HG02642 (cell line): Measurements from ENCODE around the gene JARID2.
A peak's percentile ranks its signal among the peaks of the same experiment; 100 is the strongest.

Experiments used
- ATAC-seq: cut with Tn5 transposase; IDR thresholded peaks from one replicate; pipeline ENCODE4 v1.9.1; 2021; ENCODE audit warnings: mild to moderate bottlenecking; ENCODE audit not compliant: unreplicated experiment, poor library complexity

The JARID2 gene

DNA sequence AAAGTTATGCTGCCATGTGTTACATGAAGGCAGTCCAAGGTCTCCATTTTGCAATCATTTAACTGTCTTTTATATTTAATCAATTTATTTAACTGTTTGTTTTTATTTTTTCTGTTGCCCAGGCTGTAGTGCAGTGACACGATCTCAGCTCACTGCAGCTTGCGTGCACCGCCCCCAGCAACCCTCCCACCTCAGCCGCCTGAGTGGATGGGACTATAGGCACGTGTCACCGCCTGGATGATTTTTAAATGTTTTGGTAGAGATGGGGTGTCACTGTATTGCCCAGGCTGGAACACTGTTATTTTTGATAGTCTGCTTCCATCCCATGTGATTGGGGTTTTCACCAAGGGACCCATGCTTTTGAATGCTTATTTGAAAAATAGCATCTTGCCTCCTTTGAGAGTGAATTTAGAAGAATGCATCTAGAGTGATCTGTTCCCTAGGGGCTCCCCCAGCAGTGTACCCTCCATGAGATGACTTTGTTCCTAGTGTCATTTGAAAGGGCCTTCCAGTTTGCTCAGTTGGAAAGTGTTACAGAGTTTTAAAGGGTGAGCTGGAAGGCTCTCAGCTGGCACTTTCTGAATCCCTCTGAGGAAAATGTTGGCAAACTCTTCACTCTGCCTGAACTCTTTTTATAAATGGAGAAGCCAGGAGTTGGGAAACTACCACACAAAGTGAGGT lies 143.4 kb downstream of the JARID2 start:
- ATAC-seq, result no peak

- no peak for ATAC-seq
Measured at GRCh38 chr6:15389765-15390723, 144.2 kb downstream of the JARID2 start.

GRCh38 chr6:15391500-15391899 lies 145.6 kb downstream of the JARID2 start:
- no peak for ATAC-seq

DNA sequence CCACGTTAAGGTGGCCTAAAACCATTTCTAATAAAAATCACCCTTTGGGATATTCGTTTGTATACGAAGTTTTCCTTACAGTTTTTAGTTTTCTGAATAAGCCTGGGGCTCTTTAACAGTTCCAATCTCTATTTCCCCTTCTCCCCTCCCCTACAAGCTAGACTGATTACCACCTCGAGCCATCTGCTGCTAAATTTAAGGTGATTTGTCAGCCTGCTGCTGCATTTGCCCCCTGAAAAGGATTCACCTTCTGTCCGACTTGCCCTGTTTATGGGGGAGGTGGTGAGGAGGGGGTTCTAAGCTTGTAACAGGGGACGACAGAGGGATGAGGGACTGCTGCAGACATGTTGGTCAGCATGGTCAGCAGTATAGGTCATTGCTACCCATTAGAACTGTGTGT lies 146.3 kb downstream of the JARID2 start:
- ATAC-seq, result no peak

- ATAC-seq, result no peak
Measured at GRCh38 chr6:15393605-15394004, 147.7 kb downstream of the JARID2 start.

GRCh38 chr6:15395087-15395486 lies 149.2 kb downstream of the JARID2 start:
- no peak for ATAC-seq

GRCh38 chr6:15396808-15397207 lies 150.9 kb downstream of the JARID2 start:
- no peak for ATAC-seq

- ATAC-seq, result peak; percentile 54
Measured at GRCh38 chr6:15398633-15399275, 152.9 kb downstream of the JARID2 start.

- no peak for ATAC-seq
Measured at GRCh38 chr6:15399641-15400470, 154.0 kb downstream of the JARID2 start.

DNA sequence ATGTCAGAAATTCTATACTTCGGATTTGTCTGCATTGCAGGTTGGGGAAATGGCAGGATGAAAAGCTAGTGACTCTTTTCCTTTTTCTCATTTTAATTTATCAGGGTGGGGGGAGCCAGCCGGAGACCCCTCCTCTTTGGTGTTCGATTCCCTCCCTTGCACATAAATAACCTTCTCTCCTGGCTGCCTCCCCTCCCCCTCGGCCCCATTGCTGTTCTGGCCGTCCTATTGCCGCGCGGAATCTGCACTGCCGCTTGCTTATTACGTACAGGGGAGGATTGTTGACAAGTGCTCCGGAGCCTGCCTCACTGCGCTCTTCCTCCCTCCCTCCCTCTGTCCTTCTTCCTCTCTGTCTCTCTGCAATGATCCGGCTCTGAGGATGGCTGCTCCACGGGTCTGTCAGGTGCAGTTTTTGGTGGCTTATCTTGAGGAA lies 154.7 kb downstream of the JARID2 start:
- ATAC-seq, result peak; percentile 51

DNA sequence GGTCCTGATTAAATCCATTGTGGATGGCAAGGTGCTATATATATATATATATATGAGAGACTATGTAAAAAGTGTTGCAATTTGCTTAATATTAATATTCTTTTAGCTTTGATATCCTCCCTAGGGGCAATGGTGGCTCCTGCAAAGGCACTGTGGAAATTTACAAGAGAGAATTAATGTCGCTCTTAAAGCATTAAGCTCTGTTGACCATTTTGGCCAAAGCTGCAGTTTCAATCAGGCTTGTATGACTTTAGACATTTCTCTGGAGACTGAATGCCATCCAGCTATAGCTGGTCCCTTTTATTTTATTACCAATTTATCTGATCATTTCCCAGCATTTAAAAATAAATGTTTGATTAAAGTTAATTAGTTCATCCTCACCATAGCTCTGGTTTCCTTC lies 155.3 kb downstream of the JARID2 start:
- no peak for ATAC-seq

- no peak for ATAC-seq
Measured at GRCh38 chr6:15401769-15402250, 155.9 kb downstream of the JARID2 start.

DNA sequence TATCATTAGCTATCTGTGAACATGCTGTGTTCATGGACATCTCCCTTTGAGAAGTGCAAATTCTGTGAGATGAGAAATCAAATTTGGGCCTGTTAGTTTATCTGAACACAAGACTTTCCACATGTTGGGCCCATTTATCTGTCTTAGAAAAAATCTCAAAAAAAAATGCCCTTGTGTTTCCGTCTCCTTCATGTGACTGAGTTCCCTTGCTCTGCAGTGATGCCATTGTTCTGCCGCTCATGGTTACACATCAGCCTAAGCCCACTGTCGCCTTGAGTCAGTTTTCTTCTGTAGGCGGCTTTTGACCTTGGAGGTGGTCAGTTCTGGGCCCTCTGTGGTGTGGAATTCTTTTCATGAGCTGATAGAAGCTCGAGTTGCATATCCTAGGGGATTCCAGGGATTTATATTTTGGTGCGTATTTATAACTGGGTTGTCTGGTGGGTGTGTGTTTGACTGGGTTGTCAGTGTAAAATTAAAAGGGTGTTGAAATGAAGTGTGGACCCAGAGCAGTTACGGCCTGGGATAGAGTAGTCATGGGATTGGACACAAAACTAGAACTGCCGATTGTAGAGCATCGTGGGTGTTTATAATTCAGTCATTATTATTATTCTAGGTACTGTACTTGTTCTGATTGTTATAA lies 156.7 kb downstream of the JARID2 start:
- no peak for ATAC-seq

GRCh38 chr6:15403094-15403755 lies 157.4 kb downstream of the JARID2 start:
- ATAC-seq, result no peak

GRCh38 chr6:15404685-15404980 lies 158.8 kb downstream of the JARID2 start:
- ATAC-seq, result no peak

- no peak for ATAC-seq
Measured at GRCh38 chr6:15405129-15406068, 159.5 kb downstream of the JARID2 start.

DNA sequence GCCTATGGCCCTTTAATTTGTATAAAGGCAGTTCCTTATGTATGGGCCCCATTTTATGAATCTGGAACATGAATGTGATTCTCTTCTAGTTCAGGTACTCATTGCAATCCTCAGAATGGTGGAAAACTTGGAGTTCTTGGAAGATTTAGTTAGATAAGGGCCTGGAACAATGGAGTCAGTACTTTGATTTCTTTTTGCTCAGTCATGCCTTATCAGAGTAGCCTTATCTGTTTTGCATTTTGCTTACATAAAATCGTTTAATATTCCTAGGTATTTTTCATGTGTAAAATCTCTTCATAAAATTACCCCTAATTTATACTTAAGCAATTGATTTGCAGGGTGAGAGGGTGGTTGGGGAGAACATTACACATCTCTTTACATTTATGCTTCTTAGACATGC lies 160.6 kb downstream of the JARID2 start:
- ATAC-seq, result no peak

- no peak for ATAC-seq
Measured at GRCh38 chr6:15408008-15408407, 162.1 kb downstream of the JARID2 start.
